GM23338 (cell line): ENCODE results near the gene ADAM10. TPM values are rescaled to one million over a fixed set of nuclear protein-coding genes. Genes with fewer than 3 reads are reported as not detected.

Source experiments
- ATAC-seq: fragments of 200-7000 bp; cut with Tn5 transposase; 3 replicates; pipeline ENCODE4 v1.9.1; 2020
- DNase-seq: peaks from one replicate; pipeline ENCODE4 v3.0.0-alpha.2; 2015; ENCODE audit warnings: low spot score
- H2AFZ ChIP-seq: fragments of 200-600 bp; sonication (generic); 2 replicates; pipeline ENCODE4 v1.8.0; 2016; ENCODE audit warnings: antibody characterized with exemption, mild to moderate bottlenecking, moderate library complexity
- H3F3A ChIP-seq: fragments of 200-600 bp; sonication (generic); replicated peaks from 2 replicates; pipeline ENCODE4 v1.8.0; 2017; ENCODE audit warnings: antibody characterized with exemption, mixed run types, low read depth
- H3K27ac ChIP-seq: fragments of 200-600 bp; sonication (generic); 2 replicates; pipeline ENCODE4 v1.6.1; 2016; ENCODE audit warnings: low read depth
- H3K27me3 ChIP-seq: fragments of 200-600 bp; sonication (generic); 2 replicates; pipeline ENCODE4 v1.8.0; 2016; ENCODE audit warnings: mild to moderate bottlenecking, mixed run types, moderate library complexity; ENCODE audit not compliant: insufficient read depth
- H3K36me3 ChIP-seq: fragments of 200-600 bp; sonication (generic); 2 replicates; pipeline ENCODE4 v1.8.0; 2016; ENCODE audit warnings: mild to moderate bottlenecking; ENCODE audit not compliant: insufficient read depth
- H3K4me1 ChIP-seq: fragments of 200-600 bp; sonication (generic); 2 replicates; pipeline ENCODE4 v1.8.0; 2016; ENCODE audit warnings: mild to moderate bottlenecking, moderate library complexity; ENCODE audit not compliant: insufficient read depth
- H3K4me2 ChIP-seq: fragments of 200-600 bp; sonication (generic); 2 replicates; pipeline ENCODE4 v1.7.1; 2017; ENCODE audit warnings: mixed run types
- H3K4me3 ChIP-seq: fragments of 200-600 bp; sonication (generic); 2 replicates; pipeline ENCODE4 v1.6.1; 2016; ENCODE audit warnings: mixed run types
- H3K79me2 ChIP-seq: fragments of 200-600 bp; sonication (generic); replicated peaks from 2 replicates; pipeline ENCODE4 v1.8.0; 2017; ENCODE audit warnings: mild to moderate bottlenecking; ENCODE audit not compliant: insufficient read depth
- H3K9me2 ChIP-seq: fragments of 200-600 bp; sonication (generic); 2 replicates; pipeline ENCODE4 v1.8.0; 2017; ENCODE audit not compliant: insufficient read depth
- H4K20me1 ChIP-seq: fragments of 200-600 bp; sonication (generic); replicated peaks from 2 replicates; pipeline ENCODE4 v1.8.0; 2017; ENCODE audit warnings: mild to moderate bottlenecking; ENCODE audit not compliant: insufficient read depth
- H3K27ac Mint-ChIP-seq: 2 replicates; pipeline ENCODE4 v1.8.0; 2020; ENCODE audit warnings: inconsistent platforms, mild to moderate bottlenecking, moderate library complexity, mixed read lengths
- H3K27me3 Mint-ChIP-seq: 3 replicates; pipeline ENCODE4 v1.8.0; 2022; ENCODE audit warnings: low read depth, mild to moderate bottlenecking, moderate library complexity, mixed read lengths, inconsistent platforms; ENCODE audit not compliant: insufficient read depth, poor library complexity
- H3K36me3 Mint-ChIP-seq: 3 replicates; pipeline ENCODE4 v1.8.0; 2021; ENCODE audit warnings: low read depth, mild to moderate bottlenecking, inconsistent platforms, moderate library complexity, mixed read lengths
- H3K4me1 Mint-ChIP-seq: 3 replicates; pipeline ENCODE4 v1.8.0; 2020; ENCODE audit warnings: mild to moderate bottlenecking, inconsistent platforms, mixed read lengths
- H3K4me3 Mint-ChIP-seq: 3 replicates; pipeline ENCODE4 v1.8.0; 2021; ENCODE audit warnings: moderate library complexity, mild to moderate bottlenecking, inconsistent platforms, mixed read lengths
- H3K9me3 Mint-ChIP-seq: 3 replicates; pipeline ENCODE4 v1.8.0; 2020; ENCODE audit warnings: moderate library complexity, mild to moderate bottlenecking, inconsistent platforms, mixed read lengths
- CREB1 ChIP-seq: fragments of 250-450 bp; sonication (Bioruptor Pico); IDR thresholded peaks from 2 replicates; pipeline ENCODE4 v1.5.0; 2020; ENCODE audit warnings: low read depth, mild to moderate bottlenecking, moderate library complexity
- CTCF ChIP-seq, 2 experiments: fragments of 200-600 bp in 1 of 2; sonication (generic) in 1 of 2; conservative IDR thresholded peaks; 2 replicates each; pipeline versions ENCODE4 v1.5.1 to v1.6.1; 2016 to 2017; ENCODE audit warnings: antibody characterized with exemption in 2 of 2, low read depth in 2 of 2, mild to moderate bottlenecking in 2 of 2, moderate library complexity in 1 of 2
- EZH2phosphoT487 ChIP-seq: fragments of 200-600 bp; sonication (generic); IDR thresholded peaks from one replicate; pipeline ENCODE4 v1.8.1; 2018; ENCODE audit warnings: antibody characterized with exemption; ENCODE audit not compliant: unreplicated experiment
- JUNB ChIP-seq: IDR thresholded peaks from one replicate; pipeline ENCODE4 v1.6.1; 2016; ENCODE audit warnings: antibody characterized with exemption; ENCODE audit not compliant: unreplicated experiment
- NANOG ChIP-seq: IDR thresholded peaks from 2 replicates; pipeline ENCODE4 v1.6.1; 2016; ENCODE audit warnings: antibody characterized with exemption, borderline replicate concordance
- POLR2AphosphoS5 ChIP-seq: IDR thresholded peaks from 2 replicates; pipeline ENCODE4 v1.6.1; 2016; ENCODE audit warnings: antibody characterized with exemption, low read depth
- REST ChIP-seq: IDR thresholded peaks from one replicate; pipeline ENCODE4 v1.6.1; 2018; ENCODE audit warnings: antibody characterized with exemption; ENCODE audit not compliant: unreplicated experiment
- STAT1 ChIP-seq: IDR thresholded peaks from one replicate; pipeline ENCODE4 v1.6.1; 2016; ENCODE audit warnings: antibody characterized with exemption; ENCODE audit not compliant: unreplicated experiment
- ZNF114 ChIP-seq: fragments of 250-450 bp; sonication (Bioruptor Pico); IDR thresholded peaks from 2 replicates; pipeline ENCODE4 v1.5.0; 2020; ENCODE audit warnings: mild to moderate bottlenecking, moderate library complexity
- ZNF331 ChIP-seq: fragments of 250-450 bp; sonication (Bioruptor Pico); IDR thresholded peaks from 2 replicates; pipeline ENCODE4 v1.5.0; 2020; ENCODE audit warnings: low read depth, mild to moderate bottlenecking, moderate library complexity
- polyA plus RNA-seq: library from polyadenylated mRNA; unstranded; fragments of >200 nt; fragmentation: Nextera tagmentation; extraction: Ambion mirVana; gene quantifications from 2 replicates; pipeline ENCODE4 v1.2.1, GENCODE V29; 2016
- total RNA-seq: library from RNA; depleted of rRNA; stranded (reverse); fragments of >200 nt; shearing (Covaris generic); gene quantifications from 2 replicates; pipeline ENCODE4 v1.2.3, GENCODE V29; 2014
- TF ChIP-seq, protein P1 (sequence below): fragments of 250-450 bp; sonication (Bioruptor Pico); IDR thresholded peaks from 2 replicates; pipeline ENCODE4 v1.5.0; 2020; ENCODE audit warnings: mild to moderate bottlenecking, moderate library complexity

The ADAM10 gene
- total and polyA plus RNA-seq, 2 experiments from 2014 or later = 25.0 to 114 TPM

DNA sequence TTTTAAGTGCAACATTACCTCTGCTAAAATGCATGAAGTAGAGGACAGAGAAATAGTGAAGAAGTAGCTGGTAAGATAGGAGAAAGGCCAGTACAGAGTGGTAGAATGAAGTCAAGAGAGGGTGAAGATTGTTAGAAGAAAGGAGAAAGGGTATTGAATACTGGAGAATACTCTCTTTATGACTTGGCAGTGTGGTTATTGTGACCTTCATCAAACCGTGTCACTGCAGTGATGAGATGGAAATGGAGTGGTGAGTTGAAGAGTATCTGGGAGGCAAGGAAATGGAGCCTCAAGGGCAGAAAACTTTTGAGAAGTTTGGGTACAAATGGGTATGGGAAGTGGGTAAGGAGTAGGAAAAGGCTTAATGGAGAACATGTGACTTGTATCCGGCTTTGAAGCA, 46.3 kb upstream of the ADAM10 start (continued):
- TF ChIP-seq, protein P1, sequence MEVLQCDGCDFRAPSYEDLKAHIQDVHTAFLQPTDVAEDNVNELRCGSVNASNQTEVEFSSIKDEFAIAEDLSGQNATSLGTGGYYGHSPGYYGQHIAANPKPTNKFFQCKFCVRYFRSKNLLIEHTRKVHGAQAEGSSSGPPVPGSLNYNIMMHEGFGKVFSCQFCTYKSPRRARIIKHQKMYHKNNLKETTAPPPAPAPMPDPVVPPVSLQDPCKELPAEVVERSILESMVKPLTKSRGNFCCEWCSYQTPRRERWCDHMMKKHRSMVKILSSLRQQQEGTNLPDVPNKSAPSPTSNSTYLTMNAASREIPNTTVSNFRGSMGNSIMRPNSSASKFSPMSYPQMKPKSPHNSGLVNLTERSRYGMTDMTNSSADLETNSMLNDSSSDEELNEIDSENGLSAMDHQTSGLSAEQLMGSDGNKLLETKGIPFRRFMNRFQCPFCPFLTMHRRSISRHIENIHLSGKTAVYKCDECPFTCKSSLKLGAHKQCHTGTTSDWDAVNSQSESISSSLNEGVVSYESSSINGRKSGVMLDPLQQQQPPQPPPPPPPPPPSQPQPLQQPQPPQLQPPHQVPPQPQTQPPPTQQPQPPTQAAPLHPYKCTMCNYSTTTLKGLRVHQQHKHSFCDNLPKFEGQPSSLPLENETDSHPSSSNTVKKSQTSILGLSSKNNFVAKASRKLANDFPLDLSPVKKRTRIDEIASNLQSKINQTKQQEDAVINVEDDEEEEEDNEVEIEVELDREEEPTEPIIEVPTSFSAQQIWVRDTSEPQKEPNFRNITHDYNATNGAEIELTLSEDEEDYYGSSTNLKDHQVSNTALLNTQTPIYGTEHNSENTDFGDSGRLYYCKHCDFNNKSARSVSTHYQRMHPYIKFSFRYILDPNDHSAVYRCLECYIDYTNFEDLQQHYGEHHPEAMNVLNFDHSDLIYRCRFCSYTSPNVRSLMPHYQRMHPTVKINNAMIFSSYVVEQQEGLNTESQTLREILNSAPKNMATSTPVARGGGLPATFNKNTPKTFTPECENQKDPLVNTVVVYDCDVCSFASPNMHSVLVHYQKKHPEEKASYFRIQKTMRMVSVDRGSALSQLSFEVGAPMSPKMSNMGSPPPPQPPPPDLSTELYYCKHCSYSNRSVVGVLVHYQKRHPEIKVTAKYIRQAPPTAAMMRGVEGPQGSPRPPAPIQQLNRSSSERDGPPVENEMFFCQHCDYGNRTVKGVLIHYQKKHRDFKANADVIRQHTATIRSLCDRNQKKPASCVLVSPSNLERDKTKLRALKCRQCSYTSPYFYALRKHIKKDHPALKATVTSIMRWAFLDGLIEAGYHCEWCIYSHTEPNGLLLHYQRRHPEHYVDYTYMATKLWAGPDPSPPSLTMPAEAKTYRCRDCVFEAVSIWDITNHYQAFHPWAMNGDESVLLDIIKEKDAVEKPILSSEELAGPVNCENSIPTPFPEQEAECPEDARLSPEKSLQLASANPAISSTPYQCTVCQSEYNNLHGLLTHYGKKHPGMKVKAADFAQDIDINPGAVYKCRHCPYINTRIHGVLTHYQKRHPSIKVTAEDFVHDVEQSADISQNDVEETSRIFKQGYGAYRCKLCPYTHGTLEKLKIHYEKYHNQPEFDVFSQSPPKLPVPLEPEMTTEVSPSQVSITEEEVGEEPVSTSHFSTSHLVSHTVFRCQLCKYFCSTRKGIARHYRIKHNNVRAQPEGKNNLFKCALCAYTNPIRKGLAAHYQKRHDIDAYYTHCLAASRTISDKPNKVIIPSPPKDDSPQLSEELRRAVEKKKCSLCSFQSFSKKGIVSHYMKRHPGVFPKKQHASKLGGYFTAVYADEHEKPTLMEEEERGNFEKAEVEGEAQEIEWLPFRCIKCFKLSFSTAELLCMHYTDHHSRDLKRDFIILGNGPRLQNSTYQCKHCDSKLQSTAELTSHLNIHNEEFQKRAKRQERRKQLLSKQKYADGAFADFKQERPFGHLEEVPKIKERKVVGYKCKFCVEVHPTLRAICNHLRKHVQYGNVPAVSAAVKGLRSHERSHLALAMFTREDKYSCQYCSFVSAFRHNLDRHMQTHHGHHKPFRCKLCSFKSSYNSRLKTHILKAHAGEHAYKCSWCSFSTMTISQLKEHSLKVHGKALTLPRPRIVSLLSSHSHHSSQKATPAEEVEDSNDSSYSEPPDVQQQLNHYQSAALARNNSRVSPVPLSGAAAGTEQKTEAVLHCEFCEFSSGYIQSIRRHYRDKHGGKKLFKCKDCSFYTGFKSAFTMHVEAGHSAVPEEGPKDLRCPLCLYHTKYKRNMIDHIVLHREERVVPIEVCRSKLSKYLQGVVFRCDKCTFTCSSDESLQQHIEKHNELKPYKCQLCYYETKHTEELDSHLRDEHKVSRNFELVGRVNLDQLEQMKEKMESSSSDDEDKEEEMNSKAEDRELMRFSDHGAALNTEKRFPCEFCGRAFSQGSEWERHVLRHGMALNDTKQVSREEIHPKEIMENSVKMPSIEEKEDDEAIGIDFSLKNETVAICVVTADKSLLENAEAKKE (CRISPR knock-in tag) = no peak
- no peak for TF ChIP-seq EZH2phosphoT487
- TF ChIP-seq JUNB = no peak

DNA sequence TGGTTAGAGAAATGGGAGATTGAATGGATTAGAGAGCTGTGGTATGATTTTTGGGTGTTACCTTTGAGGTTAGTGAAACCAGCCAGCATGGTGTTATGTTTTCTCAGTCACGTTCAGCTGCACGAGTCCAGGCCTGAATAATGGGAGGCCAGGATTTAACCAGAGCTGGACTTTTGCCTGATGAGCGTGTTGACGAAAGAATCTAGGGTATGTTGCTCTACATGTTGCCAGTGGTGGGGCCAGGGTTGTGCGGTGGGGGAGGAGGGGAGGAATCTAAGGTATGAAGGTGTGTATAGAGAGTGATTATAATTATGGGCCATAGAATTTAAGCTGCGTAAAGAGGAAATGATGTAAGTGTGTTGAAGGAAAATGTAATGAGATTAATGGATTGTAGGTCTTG, 44.4 kb upstream of the ADAM10 start:
- H3K27ac Mint-ChIP-seq = peak overlapping the region; percentile 25
- ATAC-seq = no peak
- TF ChIP-seq CREB1 (CRISPR knock-in tag) = no peak
- no peak for TF ChIP-seq STAT1
- TF ChIP-seq POLR2AphosphoS5 = no peak
- TF ChIP-seq EZH2phosphoT487 = no peak
- TF ChIP-seq CTCF (conservative IDR thresholded peaks at IDR 0.05; ENCODE audit: low read depth in 2 of 2) = no peak
- no peak for TF ChIP-seq NANOG
- TF ChIP-seq REST = no peak
- TF ChIP-seq ZNF331 (CRISPR knock-in tag) = no peak
- no peak for TF ChIP-seq ZNF114 (CRISPR knock-in tag)

More for the DNA sequence above, 44.4 kb upstream of the ADAM10 start:
- H3K27me3 Mint-ChIP-seq = peaks cover 6% of the 10 kb centered on the region
- H3K9me3 Mint-ChIP-seq = no peaks in the 10 kb centered on the region
- peaks cover 14% of the 10 kb centered on the region; the same call in 1 of the 3 replicates for H3K36me3 Mint-ChIP-seq
- no peaks in the 10 kb centered on the region for H3F3A ChIP-seq
- H3K27ac ChIP-seq = 0 out of 2 replicates have a peak overlapping the region, but pooled peaks have one; percentile 11
- no peaks in the 10 kb centered on the region for H3K27me3 ChIP-seq
- H3K36me3 ChIP-seq = no peaks in the 10 kb centered on the region; the same call in 1 of the 2 replicates
- peaks cover 3% of the 10 kb centered on the region; the same call in 1 of the 2 replicates for H4K20me1 ChIP-seq
- H3K4me2 ChIP-seq = no peak overlapping the region
- no peak overlapping the region for H2AFZ ChIP-seq
- no peak overlapping the region for H3K4me3 Mint-ChIP-seq
- DNase-seq = peak; percentile 16
- no peaks in the 10 kb centered on the region for H3K4me1 ChIP-seq
- H3K79me2 ChIP-seq = peaks cover 12% of the 10 kb centered on the region
- no peaks in the 10 kb centered on the region for H3K9me2 ChIP-seq
- peaks cover 6% of the 10 kb centered on the region; the same call in 2 of the 3 replicates for H3K4me1 Mint-ChIP-seq
- no peak overlapping the region for H3K4me3 ChIP-seq
